Neutrophil (primary cell): Measurements from ENCODE around the gene TMEM132C.

Experiments
- H3K27ac ChIP-seq: fragments of 200-600 bp; sonication (generic); 2 replicates; pipeline ENCODE4 v1.5.1; 2016; ENCODE audit warnings: mild to moderate bottlenecking, moderate library complexity
- H3K27me3 ChIP-seq: fragments of 200-600 bp; sonication (generic); 2 replicates; pipeline ENCODE4 v1.6.0; 2016; ENCODE audit warnings: mild to moderate bottlenecking
- H3K36me3 ChIP-seq: fragments of 200-600 bp; sonication (generic); 2 replicates; pipeline ENCODE4 v1.5.1; 2017
- H3K4me1 ChIP-seq, 2 experiments: fragments of 200-600 bp in 1 of 2; sonication (generic) in 1 of 2; 1 replicate in 1 of 2; 2 replicates in 1 of 2; pipeline versions ENCODE4 v1.5.1 to v1.6.1; 2013 to 2016; ENCODE audit warnings: low read depth in 1 of 2, low read length in 1 of 2, mild to moderate bottlenecking in 1 of 2, moderate library complexity in 1 of 2; ENCODE audit not compliant: control insufficient read depth in 1 of 2, insufficient read depth in 1 of 2
- H3K4me3 ChIP-seq, 2 experiments: fragments of 200-600 bp in 1 of 2; sonication (generic) in 1 of 2; 1 replicate in 1 of 2; 2 replicates in 1 of 2; pipeline ENCODE4 v1.5.1; 2013 to 2016; ENCODE audit warnings: low read depth in 1 of 2, low read length in 1 of 2, mild to moderate bottlenecking in 1 of 2, moderate library complexity in 1 of 2
- H3K9me3 ChIP-seq: fragments of 200-600 bp; sonication (generic); 2 replicates; pipeline ENCODE4 v1.5.1; 2016
- CTCF ChIP-seq: fragments of 200-600 bp; sonication (generic); IDR thresholded peaks from 2 replicates; pipeline ENCODE4 v1.5.1; 2016; ENCODE audit warnings: antibody characterized with exemption

TMEM132C gene

GRCh38 chr12:128408669-128409068 lies 141.7 kb downstream of the TMEM132C start:
- H3K4me3 ChIP-seq = no peak overlapping the region
- H3K27ac ChIP-seq = no peak overlapping the region
- no peaks in the 10 kb centered on the region for H3K9me3 ChIP-seq
- H3K4me1 ChIP-seq = no peaks in the 10 kb centered on the region
- no peak for TF ChIP-seq CTCF
- H3K27me3 ChIP-seq = no peaks in the 10 kb centered on the region
- H3K36me3 ChIP-seq = no peaks in the 10 kb centered on the region

GRCh38 chr12:128415036-128415560 lies 148.1 kb downstream of the TMEM132C start:
- no peaks in the 10 kb centered on the region for H3K27me3 ChIP-seq

GRCh38 chr12:128418944-128419343 lies 152.0 kb downstream of the TMEM132C start:
- Histone ChIP-seq H3K36me3 (no peaks in the 10 kb centered on the region), H3K4me3 (no peak overlapping the region), H3K27ac (no peak overlapping the region), H3K9me3 (no peaks in the 10 kb centered on the region), H3K4me1 (no peaks in the 10 kb centered on the region), H3K27me3 (no peaks in the 10 kb centered on the region)
- no peak for TF ChIP-seq CTCF

More at GRCh38 chr12:128415036-128415560, 148.1 kb downstream of the TMEM132C start:
- no peaks in the 10 kb centered on the region for H3K4me1 ChIP-seq
- no peak overlapping the region for H3K4me3 ChIP-seq
- no peaks in the 10 kb centered on the region for H3K36me3 ChIP-seq
- TF ChIP-seq CTCF = no peak
- H3K9me3 ChIP-seq = no peaks in the 10 kb centered on the region
- H3K27ac ChIP-seq = no peak overlapping the region

GRCh38 chr12:128420163-128420562 lies 153.2 kb downstream of the TMEM132C start:
- H3K4me3 ChIP-seq = no peak overlapping the region
- H3K27me3 ChIP-seq = no peaks in the 10 kb centered on the region
- no peak overlapping the region for H3K27ac ChIP-seq
- H3K9me3 ChIP-seq = no peaks in the 10 kb centered on the region
- no peak for TF ChIP-seq CTCF
- no peaks in the 10 kb centered on the region for H3K4me1 ChIP-seq
- no peaks in the 10 kb centered on the region for H3K36me3 ChIP-seq

- no peaks in the 10 kb centered on the region for H3K9me3 ChIP-seq
- TF ChIP-seq CTCF = no peak
These were observed 154.4 kb downstream of the TMEM132C start for GRCh38 chr12:128421375-128421774.

GRCh38 chr12:128423205-128423604 lies 156.2 kb downstream of the TMEM132C start:
- TF ChIP-seq CTCF = no peak
- Histone ChIP-seq H3K4me3 (no peak overlapping the region), H3K27ac (no peak overlapping the region), H3K4me1 (no peaks in the 10 kb centered on the region), H3K36me3 (no peaks in the 10 kb centered on the region), H3K9me3 (no peaks in the 10 kb centered on the region), H3K27me3 (no peaks in the 10 kb centered on the region)

More at GRCh38 chr12:128421375-128421774, 154.4 kb downstream of the TMEM132C start:
- Histone ChIP-seq H3K36me3 (no peaks in the 10 kb centered on the region), H3K4me3 (no peak overlapping the region), H3K4me1 (no peaks in the 10 kb centered on the region), H3K27me3 (no peaks in the 10 kb centered on the region), H3K27ac (no peak overlapping the region)
